T-helper 2 cell treated with Interferon-gamma antibody and Interleukin-4, amounts not matched to agents 5 μg/mL and 100 μg/mL, for 36 hours (primary cell): ENCODE measurements around the gene MRPL58.
"Not testable (repeated sequence)": the region's sequence is repeated elsewhere in the genome, so short reads cannot be mapped to it uniquely, and the experiment has no call there.

Experiments used
- DNase-seq: peaks from one replicate; pipeline ENCODE4 v3.0.0; 2021; ENCODE audit warnings: low spot score
- H3K27ac Mint-ChIP-seq: one replicate; pipeline ENCODE4 v1.8.0; 2021; ENCODE audit warnings: mild to moderate bottlenecking, mixed read lengths
- H3K27me3 Mint-ChIP-seq: one replicate; pipeline ENCODE4 v1.8.0; 2021; ENCODE audit warnings: low read depth, mixed read lengths
- H3K36me3 Mint-ChIP-seq: one replicate; pipeline ENCODE4 v1.8.0; 2021; ENCODE audit warnings: low read depth, mixed read lengths
- H3K4me1 Mint-ChIP-seq: one replicate; pipeline ENCODE4 v1.8.0; 2021; ENCODE audit warnings: low read depth, mixed read lengths
- H3K4me3 Mint-ChIP-seq: one replicate; pipeline ENCODE4 v1.8.0; 2022; ENCODE audit warnings: mild to moderate bottlenecking, moderate library complexity, mixed read lengths
- H3K9me3 Mint-ChIP-seq: one replicate; pipeline ENCODE4 v1.8.0; 2021; ENCODE audit warnings: mixed read lengths

Gene MRPL58

GRCh38 chr17:75012346-75013091 is at the start of gene MRPL58:
Gene MRPL58 (plus strand): TSS chr17:75012670. CDS start chr17:75012687, 17 bp downstream.
- Mint-ChIP-seq H3K9me3 (no peaks in the 10 kb centered on the region), H3K27ac (peak within 1 kb of the TSS; percentile 85), H3K4me1 (peaks cover 20% of the 10 kb centered on the region), H3K36me3 (peaks cover 10% of the 10 kb centered on the region), H3K27me3 (no peaks in the 10 kb centered on the region), H3K4me3 (peak within 1 kb of the TSS; percentile 94)
- peak; percentile 80 for DNase-seq

GRCh38 chr17:74963656-74964055 is 48.8 kb upstream of the MRPL58 start:
- Mint-ChIP-seq H3K27me3 (peaks cover 2% of the 10 kb centered on the region), H3K27ac (no peak overlapping the region), H3K9me3 (no peaks in the 10 kb centered on the region), H3K36me3 (no peaks in the 10 kb centered on the region), H3K4me1 (peaks cover 4% of the 10 kb centered on the region), H3K4me3 (no peak overlapping the region)
- DNase-seq = no peak

- Mint-ChIP-seq H3K27me3 (peaks cover 2% of the 10 kb centered on the region), H3K4me1 (peaks cover 4% of the 10 kb centered on the region), H3K9me3 (no peaks in the 10 kb centered on the region), H3K27ac (no peak overlapping the region), H3K36me3 (no peaks in the 10 kb centered on the region), H3K4me3 (no peak overlapping the region)
- no peak for DNase-seq
Observed at GRCh38 chr17:74964246-74964761, 48.2 kb upstream of the MRPL58 start.

DNA sequence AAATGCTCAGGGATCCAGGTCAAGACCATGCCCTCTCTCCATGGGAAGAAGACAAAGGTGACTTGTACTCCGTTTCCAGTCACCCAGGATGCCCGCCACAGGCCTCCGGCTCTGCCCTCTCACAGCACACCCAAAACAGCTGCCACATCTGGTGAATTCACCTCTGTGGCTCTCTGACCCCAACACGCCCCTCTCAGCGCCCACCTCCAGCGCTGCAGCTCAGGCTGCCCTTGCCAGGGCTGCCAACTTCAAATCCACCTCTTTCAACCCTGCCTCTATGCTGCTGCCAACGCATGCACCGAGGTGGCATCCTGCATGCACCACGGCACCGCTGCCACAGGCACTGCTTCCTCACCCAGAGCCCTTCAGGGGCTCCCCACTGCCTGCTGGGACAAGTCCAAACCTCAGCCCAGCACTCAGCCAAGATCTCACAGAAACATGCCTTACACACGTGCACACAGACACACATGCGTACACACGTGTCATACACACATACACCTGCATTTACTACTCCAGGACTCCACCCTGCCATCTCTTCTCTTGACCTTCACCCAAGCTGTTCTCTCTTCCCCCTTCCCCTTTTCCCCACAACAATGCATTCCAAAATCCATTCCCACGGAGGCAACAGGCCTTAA is 47.4 kb upstream of the MRPL58 start:
- peaks cover 4% of the 10 kb centered on the region for H3K4me1 Mint-ChIP-seq
- peaks cover 2% of the 10 kb centered on the region for H3K27me3 Mint-ChIP-seq
- no peaks in the 10 kb centered on the region for H3K36me3 Mint-ChIP-seq
- H3K4me3 Mint-ChIP-seq = no peak overlapping the region
- no peak for DNase-seq
- no peaks in the 10 kb centered on the region for H3K9me3 Mint-ChIP-seq
- H3K27ac Mint-ChIP-seq = no peak overlapping the region

DNA sequence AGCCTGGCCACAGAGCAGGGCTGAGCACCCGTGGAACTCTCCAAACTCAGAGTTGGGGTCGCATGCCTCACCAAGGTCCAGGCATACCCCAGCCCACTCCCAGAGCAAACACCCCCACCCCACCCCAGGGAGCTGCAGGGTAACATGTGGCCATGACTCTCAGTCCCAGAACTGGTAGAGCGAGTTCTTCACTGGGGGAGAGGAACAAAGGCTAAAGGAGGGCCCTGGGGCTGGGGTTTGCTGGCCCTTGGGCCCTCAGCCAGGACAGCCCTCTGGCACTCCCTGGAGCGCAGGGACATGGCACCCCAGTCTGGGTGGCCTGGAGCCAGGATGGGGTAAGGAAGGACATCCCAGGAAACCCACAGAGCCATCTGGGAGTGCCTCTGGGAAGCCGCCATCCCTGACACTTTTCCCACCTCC is 44.1 kb upstream of the MRPL58 start:
- Mint-ChIP-seq H3K4me3 (no peak overlapping the region), H3K27me3 (peaks cover 22% of the 10 kb centered on the region), H3K9me3 (no peaks in the 10 kb centered on the region), H3K4me1 (peaks cover 3% of the 10 kb centered on the region), H3K36me3 (no peaks in the 10 kb centered on the region), H3K27ac (no peak overlapping the region)
- no peak for DNase-seq

- H3K27ac Mint-ChIP-seq, H3K4me3 Mint-ChIP-seq, H3K9me3 Mint-ChIP-seq, H3K36me3 Mint-ChIP-seq, DNase-seq, H3K4me1 Mint-ChIP-seq: not testable (repeated sequence)
- H3K27me3 Mint-ChIP-seq = peaks cover 29% of the 10 kb centered on the region
Observed at GRCh38 chr17:74969501-74969900, 43.0 kb upstream of the MRPL58 start.

- Mint-ChIP-seq H3K27ac (no peak overlapping the region), H3K4me1 (peaks cover 3% of the 10 kb centered on the region), H3K36me3 (no peaks in the 10 kb centered on the region), H3K27me3 (peaks cover 32% of the 10 kb centered on the region), H3K9me3 (no peaks in the 10 kb centered on the region), H3K4me3 (no peak overlapping the region)
- no peak for DNase-seq
Observed at GRCh38 chr17:74970395-74970794, 42.1 kb upstream of the MRPL58 start.

DNA sequence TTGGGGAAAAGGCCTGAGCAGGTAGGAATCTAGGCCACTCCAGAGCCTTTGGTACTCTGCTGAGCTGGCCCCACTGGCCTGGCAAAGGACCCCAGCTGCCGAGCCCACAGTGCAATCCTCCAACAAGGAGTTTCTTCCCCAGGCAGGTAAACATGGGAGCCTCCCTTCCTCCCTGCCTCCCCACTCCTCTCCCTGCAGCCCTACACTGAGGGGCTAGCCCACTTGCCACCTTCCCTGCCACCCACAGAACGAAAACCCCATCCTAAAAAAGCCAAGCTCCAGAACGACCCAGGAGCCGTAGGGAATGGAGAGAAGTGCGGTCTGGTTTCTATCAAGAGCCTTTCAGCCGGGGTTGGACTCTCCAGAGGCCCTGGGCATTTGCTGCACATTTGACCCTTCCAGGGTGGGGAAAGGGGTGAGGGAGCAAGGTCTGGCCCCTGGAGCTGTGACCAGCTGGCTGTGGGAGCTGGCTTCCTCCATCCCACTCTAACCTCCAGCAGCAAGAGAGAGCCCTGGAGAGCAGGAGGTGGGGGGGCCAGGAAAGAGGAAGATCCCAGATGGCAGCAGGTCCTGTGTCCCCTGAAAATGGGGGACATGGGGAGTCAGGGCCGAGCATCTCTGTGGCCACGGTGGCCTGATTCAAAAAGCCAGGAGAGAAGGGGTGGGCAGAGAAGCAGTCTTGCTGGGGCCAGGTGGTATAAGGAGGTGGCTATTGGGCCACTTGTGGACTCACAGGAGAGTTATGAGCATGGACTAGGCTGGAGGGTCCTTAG is 41.2 kb upstream of the MRPL58 start:
- peaks cover 3% of the 10 kb centered on the region for H3K4me1 Mint-ChIP-seq
- peaks cover 35% of the 10 kb centered on the region for H3K27me3 Mint-ChIP-seq
- no peaks in the 10 kb centered on the region for H3K36me3 Mint-ChIP-seq
- H3K9me3 Mint-ChIP-seq = no peaks in the 10 kb centered on the region
- H3K27ac Mint-ChIP-seq = no peak overlapping the region
- DNase-seq = no peak
- H3K4me3 Mint-ChIP-seq = peak overlapping the region; percentile 51

- Mint-ChIP-seq H3K36me3 (no peaks in the 10 kb centered on the region), H3K4me1 (peaks cover 3% of the 10 kb centered on the region), H3K9me3 (no peaks in the 10 kb centered on the region), H3K27me3 (peaks cover 35% of the 10 kb centered on the region), H3K4me3 (no peak overlapping the region), H3K27ac (no peak overlapping the region)
- DNase-seq = no peak
Observed at GRCh38 chr17:74971842-74972106, 40.7 kb upstream of the MRPL58 start.

DNA sequence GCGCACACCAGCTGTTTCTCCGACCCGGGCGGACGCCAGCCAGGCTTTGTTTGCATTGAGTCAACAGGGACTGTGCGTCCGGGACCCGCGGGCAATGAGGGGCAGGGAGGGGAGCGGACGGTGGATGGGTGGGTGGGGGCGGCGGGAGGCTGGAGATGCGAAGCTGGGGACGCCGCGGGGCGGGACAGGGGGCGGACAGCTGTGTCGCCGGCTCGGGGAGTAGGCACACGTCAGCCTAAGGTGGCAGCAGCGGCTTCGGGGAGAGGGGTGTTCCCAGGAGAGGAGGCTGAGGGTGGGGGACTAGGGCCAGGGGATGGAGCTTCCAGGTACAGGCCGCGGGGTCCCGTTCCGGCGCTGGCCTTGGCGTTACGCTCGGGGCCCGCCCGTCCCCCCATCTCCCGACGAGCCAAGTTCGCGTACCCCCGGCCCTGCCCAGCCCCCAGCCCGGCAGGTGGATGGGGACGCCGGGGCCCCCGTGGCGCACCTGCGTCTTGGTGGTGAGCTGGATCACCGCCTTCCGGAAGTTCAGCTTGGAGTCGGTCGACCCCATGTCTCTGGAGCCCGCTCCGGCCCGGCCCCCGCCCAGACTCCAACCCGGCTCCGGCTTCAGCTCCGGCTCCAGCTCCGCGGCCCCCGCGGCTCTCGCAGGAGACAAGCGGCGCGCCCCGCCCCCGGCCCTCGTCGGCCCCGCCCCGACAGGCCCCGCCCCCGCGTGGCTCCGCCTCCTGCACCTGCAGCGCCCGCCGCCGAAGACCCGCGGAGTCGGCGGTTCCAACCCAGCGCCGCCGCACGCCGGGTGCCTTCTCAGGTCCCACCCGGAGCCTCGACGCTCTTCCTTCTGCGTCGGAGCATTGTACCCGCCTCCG is 40.1 kb upstream of the MRPL58 start, which contains the start of gene HID1:
Gene HID1, minus strand, starts transcription at position 653 of the 866 bp plus-strand sequence. Its CDS starts 103 bp downstream, at position 550.
- Mint-ChIP-seq H3K27me3 (peaks cover 35% of the 10 kb centered on the region), H3K4me3 (peak within 1 kb of the TSS; percentile 81), H3K9me3 (no peaks in the 10 kb centered on the region), H3K27ac (no peak within 1 kb of the TSS), H3K36me3 (no peaks in the 10 kb centered on the region), H3K4me1 (peaks cover 3% of the 10 kb centered on the region)
- DNase-seq = peak; percentile 41

DNA sequence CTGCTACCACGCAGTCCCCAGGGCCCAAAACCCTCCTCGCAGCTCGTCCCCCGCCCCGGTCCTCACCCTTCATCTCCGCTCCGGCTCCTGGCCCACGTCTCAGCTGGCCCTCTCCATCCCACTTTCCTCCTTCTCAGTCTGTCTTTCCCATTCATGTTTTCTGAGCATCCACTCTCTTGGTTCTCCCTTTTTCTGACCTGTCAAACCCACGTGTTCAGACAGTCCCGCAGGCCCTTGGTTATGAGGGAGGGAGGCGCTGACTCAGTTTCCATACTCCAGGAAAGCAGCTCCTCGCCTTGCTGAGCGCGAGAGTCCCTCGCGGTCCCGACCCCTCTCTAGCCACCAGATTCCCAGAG is 39.5 kb upstream of the MRPL58 start:
- H3K9me3 Mint-ChIP-seq = no peaks in the 10 kb centered on the region
- H3K27me3 Mint-ChIP-seq = peaks cover 38% of the 10 kb centered on the region

DNA sequence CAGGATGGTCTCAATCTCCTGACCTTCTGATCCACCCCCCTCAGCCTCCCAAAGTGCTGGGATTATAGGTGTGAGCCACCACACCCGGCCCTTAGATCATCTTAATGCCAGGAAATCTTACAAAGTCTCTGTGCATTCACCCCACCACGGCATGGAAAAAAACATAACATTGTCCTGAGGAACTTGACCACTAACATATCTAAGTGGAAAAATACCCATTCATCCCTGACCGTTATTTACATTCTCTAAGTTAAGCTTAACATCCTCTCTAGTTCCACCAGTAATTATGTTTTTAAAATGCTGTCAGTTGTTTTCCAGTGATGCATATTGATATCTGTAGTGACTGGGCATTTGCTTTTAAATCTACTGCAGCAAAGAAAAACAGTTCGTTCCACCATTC is 36.5 kb upstream of the MRPL58 start:
- Mint-ChIP-seq H3K4me3 (no peak overlapping the region), H3K9me3 (no peaks in the 10 kb centered on the region), H3K27ac (no peak overlapping the region)

More for the DNA sequence above, 39.5 kb upstream of the MRPL58 start:
- Mint-ChIP-seq H3K4me1 (peaks cover 3% of the 10 kb centered on the region), H3K27ac (no peak overlapping the region), H3K4me3 (peak overlapping the region; percentile 81), H3K36me3 (no peaks in the 10 kb centered on the region)
- no peak for DNase-seq

DNA sequence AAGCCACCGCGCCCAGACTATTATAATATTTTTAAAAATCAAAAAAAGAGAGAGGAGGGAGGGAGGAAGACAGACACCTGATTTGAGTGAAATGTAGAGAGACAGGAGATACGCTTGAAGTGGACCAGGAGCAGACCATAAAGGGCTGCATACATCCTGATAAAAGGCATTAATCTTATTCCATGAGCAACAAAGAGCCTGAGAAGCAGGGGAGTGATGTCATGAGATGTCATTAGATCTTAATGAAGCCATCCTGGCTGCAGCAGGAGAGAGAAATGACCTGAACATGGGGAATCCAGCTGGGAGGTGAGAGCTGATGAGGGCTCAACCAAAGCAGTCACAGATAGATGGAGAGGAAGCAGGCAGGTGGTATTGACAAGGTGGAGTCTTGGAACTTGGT is 34.7 kb upstream of the MRPL58 start:
- no peak overlapping the region for H3K27ac Mint-ChIP-seq
- peaks cover 39% of the 10 kb centered on the region for H3K27me3 Mint-ChIP-seq
- peaks cover 15% of the 10 kb centered on the region for H3K4me1 Mint-ChIP-seq
- no peak overlapping the region for H3K4me3 Mint-ChIP-seq
- no peaks in the 10 kb centered on the region for H3K36me3 Mint-ChIP-seq
- DNase-seq = no peak
- no peaks in the 10 kb centered on the region for H3K9me3 Mint-ChIP-seq

More for the DNA sequence above, 36.5 kb upstream of the MRPL58 start:
- H3K36me3 Mint-ChIP-seq = no peaks in the 10 kb centered on the region
- H3K4me1 Mint-ChIP-seq = peaks cover 5% of the 10 kb centered on the region
- peaks cover 43% of the 10 kb centered on the region for H3K27me3 Mint-ChIP-seq
- DNase-seq = no peak
